Neuronal stem cell (in vitro differentiated cells): Measurements from ENCODE around the gene MAPK1.

Experiments
- DNase-seq: peaks from one replicate; pipeline ENCODE4 v3.0.0-alpha.2; 2013; ENCODE audit warnings: low spot score
- H2AFZ ChIP-seq: one replicate; pipeline ENCODE4 v1.6.1; 2013; ENCODE audit warnings: mild to moderate bottlenecking, low read length, inconsistent platforms
- H2AK5ac ChIP-seq: 2 replicates; pipeline ENCODE4 v1.6.1; 2013; ENCODE audit warnings: low read depth, mild to moderate bottlenecking, inconsistent platforms, low read length, moderate library complexity, mixed read lengths
- H2BK120ac ChIP-seq: 2 replicates; pipeline ENCODE4 v1.6.1; 2013; ENCODE audit warnings: low read depth, mild to moderate bottlenecking, inconsistent platforms, low read length, moderate library complexity, mixed read lengths
- H2BK12ac ChIP-seq: one replicate; pipeline ENCODE4 v1.6.1; 2013; ENCODE audit warnings: low read length, inconsistent platforms
- H2BK15ac ChIP-seq: 2 replicates; pipeline ENCODE4 v1.6.1; 2013; ENCODE audit warnings: mild to moderate bottlenecking, low read length, inconsistent platforms, mixed read lengths
- H2BK5ac ChIP-seq: one replicate; pipeline ENCODE4 v1.6.1; 2013; ENCODE audit warnings: inconsistent platforms, mild to moderate bottlenecking, low read length, moderate library complexity
- H3K14ac ChIP-seq: one replicate; pipeline ENCODE4 v1.6.1; 2013; ENCODE audit warnings: low read length, inconsistent platforms
- H3K18ac ChIP-seq: 2 replicates; pipeline ENCODE4 v1.6.1; 2013; ENCODE audit warnings: low read length, inconsistent platforms
- H3K23ac ChIP-seq: 2 replicates; pipeline ENCODE4 v1.6.1; 2013; ENCODE audit warnings: low read depth, mild to moderate bottlenecking, mixed read lengths, low read length, inconsistent platforms; ENCODE audit not compliant: poor library complexity
- H3K27ac ChIP-seq: replicated peaks from 3 replicates; pipeline ENCODE4 v1.5.1; 2013; ENCODE audit warnings: low read length, inconsistent platforms
- H3K27me3 ChIP-seq, 3 experiments: 2 replicates each; pipeline ENCODE4 v1.6.1; 2013; ENCODE audit warnings: low read length in 3 of 3, mild to moderate bottlenecking in 2 of 3, inconsistent platforms in 1 of 3, low read depth in 1 of 3, mixed read lengths in 1 of 3, moderate library complexity in 1 of 3; ENCODE audit not compliant: control insufficient read depth in 3 of 3, insufficient read depth in 3 of 3
- H3K36me3 ChIP-seq, 2 donors: replicated peaks in 1 of 2; 2 replicates each; pipeline ENCODE4 v1.6.1; 2013; ENCODE audit warnings: low read length in 2 of 2; ENCODE audit not compliant: control insufficient read depth in 2 of 2, insufficient read depth in 2 of 2
- H3K4ac ChIP-seq: 2 replicates; pipeline ENCODE4 v1.6.1; 2013; ENCODE audit warnings: inconsistent platforms, mild to moderate bottlenecking, low read length, moderate library complexity
- H3K4me1 ChIP-seq, 2 donors: 1 replicate in 1 of 2; 2 replicates in 1 of 2; pipeline ENCODE4 v1.6.1; 2013; ENCODE audit warnings: low read length in 2 of 2, low read depth in 1 of 2; ENCODE audit not compliant: control insufficient read depth in 2 of 2, insufficient read depth in 1 of 2
- H3K4me2 ChIP-seq: one replicate; pipeline ENCODE4 v1.6.1; 2013; ENCODE audit warnings: mild to moderate bottlenecking, low read length, inconsistent platforms; ENCODE audit not compliant: insufficient read depth, poor library complexity, severe bottlenecking
- H3K4me3 ChIP-seq, 2 donors: 2 replicates each; pipeline ENCODE4 v1.5.1; 2013; ENCODE audit warnings: low read length in 2 of 2, mild to moderate bottlenecking in 2 of 2, inconsistent platforms in 1 of 2, moderate library complexity in 1 of 2
- H3K79me1 ChIP-seq: one replicate; pipeline ENCODE4 v1.6.1; 2013; ENCODE audit warnings: low read depth, mild to moderate bottlenecking, inconsistent platforms, low read length, moderate library complexity
- H3K9ac ChIP-seq: one replicate; pipeline ENCODE4 v1.6.1; 2013; ENCODE audit warnings: mild to moderate bottlenecking, low read depth, low read length, inconsistent platforms; ENCODE audit not compliant: poor library complexity
- H3K9me3 ChIP-seq, 2 donors: replicated peaks in 1 of 2; 2 replicates each; pipeline versions ENCODE3 to v1.6.1; 2013; ENCODE audit warnings: low read length in 2 of 2, mild to moderate bottlenecking in 2 of 2, inconsistent platforms in 1 of 2, low read depth in 1 of 2, mixed read lengths in 1 of 2, moderate library complexity in 1 of 2; ENCODE audit not compliant: control insufficient read depth in 2 of 2, insufficient read depth in 1 of 2
- H4K8ac ChIP-seq: one replicate; pipeline ENCODE4 v1.6.1; 2013; ENCODE audit warnings: low read depth, mild to moderate bottlenecking, inconsistent platforms, low read length, moderate library complexity
- H4K91ac ChIP-seq: one replicate; pipeline ENCODE4 v1.6.1; 2013; ENCODE audit warnings: low read length, low read depth, mild to moderate bottlenecking, inconsistent platforms; ENCODE audit not compliant: poor library complexity
- WGBS, 2 donors: extraction: QIAGEN DNeasy Blood & Tissue Kit; methylation state at CpG; one replicate each; pipeline ENCODE4 v1.1.7; 2013; ENCODE audit warnings: missing lambda C conversion rate in 2 of 2, mixed read lengths in 1 of 2; ENCODE audit not compliant: insufficient read length in 2 of 2, insufficient replicate concordance in 1 of 2; ENCODE audit errors: extremely low coverage in 2 of 2; 5-methylcytosine and 5-hydroxymethylcytosine counted together

Gene MAPK1

GRCh38 chr22:21739828-21740377 is 127.5 kb downstream of the MAPK1 start:
- no peak overlapping the region for H3K14ac ChIP-seq
- no peak overlapping the region for H2BK12ac ChIP-seq
- H2AFZ ChIP-seq = no peak overlapping the region
- no peak overlapping the region for H3K9ac ChIP-seq
- no peak overlapping the region for H3K4ac ChIP-seq
- no peak overlapping the region for H3K4me2 ChIP-seq
- DNase-seq = no peak
- H3K79me1 ChIP-seq = no peaks in the 10 kb centered on the region
- WGBS, 2 donors = no CpG with 5 or more reads among the region's 5 CpGs
- H2BK5ac ChIP-seq = no peak overlapping the region
- no peak overlapping the region for H3K4me3 ChIP-seq
- H2BK120ac ChIP-seq = no peak overlapping the region
- H2BK15ac ChIP-seq = no peak overlapping the region
- no peaks in the 10 kb centered on the region for H3K36me3 ChIP-seq
- H4K91ac ChIP-seq = no peak overlapping the region
- H3K4me1 ChIP-seq = peaks cover 2 to 4% of the 10 kb centered on the region in 2 donors
- H3K9me3 ChIP-seq = no peaks in the 10 kb centered on the region
- no peak overlapping the region for H3K27ac ChIP-seq
- H4K8ac ChIP-seq = no peak overlapping the region
- H2AK5ac ChIP-seq = no peak overlapping the region
- H3K18ac ChIP-seq = no peak overlapping the region
- H3K23ac ChIP-seq = peak overlapping the region; percentile 29
- peaks cover 0 to 22% (median 6%) of the 10 kb centered on the region in 3 experiments for H3K27me3 ChIP-seq

- H4K8ac ChIP-seq = no peak overlapping the region
- DNase-seq = no peak
- H3K4me1 ChIP-seq = peaks cover 4 to 8% of the 10 kb centered on the region in 2 donors
- H3K18ac ChIP-seq = peak overlapping the region; percentile 2
- H2BK15ac ChIP-seq = no peak overlapping the region
- H2BK5ac ChIP-seq = no peak overlapping the region
- peak overlapping the region; percentile 5 for H3K9ac ChIP-seq
- no peak overlapping the region for H3K4me2 ChIP-seq
- H3K9me3 ChIP-seq = no peaks in the 10 kb centered on the region
- peak overlapping the region; percentile 29 for H3K23ac ChIP-seq
- H4K91ac ChIP-seq = no peak overlapping the region
- no CpG with 5 or more reads among the region's 7 CpGs for WGBS, 2 donors
- H2BK12ac ChIP-seq = no peak overlapping the region
- no peaks in the 10 kb centered on the region for H3K79me1 ChIP-seq
- peaks cover 0 to 2% of the 10 kb centered on the region in 2 donors for H3K36me3 ChIP-seq
- H3K14ac ChIP-seq = no peak overlapping the region
- H3K27ac ChIP-seq = no peak overlapping the region
- peak overlapping the region; percentile 53 for H2AFZ ChIP-seq
- H2AK5ac ChIP-seq = peak overlapping the region; percentile 60
- no peak overlapping the region for H3K4me3 ChIP-seq
- peaks cover 0 to 22% (median 6%) of the 10 kb centered on the region in 3 experiments for H3K27me3 ChIP-seq
- no peak overlapping the region for H2BK120ac ChIP-seq
- no peak overlapping the region for H3K4ac ChIP-seq
These were observed 128.5 kb downstream of the MAPK1 start for GRCh38 chr22:21738966-21739365.

- Histone ChIP-seq H3K36me3 (peaks cover 0 to 8% of the 10 kb centered on the region in 2 donors), H2BK5ac (no peak overlapping the region), H2AK5ac (no peak overlapping the region), H3K9me3 (no peaks in the 10 kb centered on the region), H4K8ac (no peak overlapping the region), H2BK12ac (no peak overlapping the region), H3K27ac (no peak overlapping the region), H3K79me1 (no peaks in the 10 kb centered on the region), H3K4me1 (peaks cover 7 to 8% of the 10 kb centered on the region in 2 donors), H3K9ac (no peak overlapping the region), H3K27me3 (peaks cover 0 to 22% (median 4%) of the 10 kb centered on the region in 3 experiments), H3K23ac (no peak overlapping the region), H2BK15ac (no peak overlapping the region), H2BK120ac (no peak overlapping the region), H3K4ac (no peak overlapping the region), H3K14ac (no peak overlapping the region), H3K18ac (no peak overlapping the region), H4K91ac (no peak overlapping the region), H3K4me2 (no peak overlapping the region), H3K4me3 (no peak overlapping the region), H2AFZ (no peak overlapping the region)
- no peak for DNase-seq
- WGBS, 2 donors = no CpG with 5 or more reads among the region's 8 CpGs
These were observed 129.4 kb downstream of the MAPK1 start for GRCh38 chr22:21738081-21738480.

- Histone ChIP-seq H3K27me3 (peaks cover 0 to 22% (median 4%) of the 10 kb centered on the region in 3 experiments), H2AFZ (no peak overlapping the region), H4K91ac (no peak overlapping the region), H3K79me1 (no peaks in the 10 kb centered on the region), H3K14ac (no peak overlapping the region), H3K27ac (no peak overlapping the region), H3K4ac (no peak overlapping the region), H3K9ac (no peak overlapping the region), H2BK5ac (no peak overlapping the region), H3K36me3 (peaks cover 0 to 11% of the 10 kb centered on the region in 2 donors), H2AK5ac (no peak overlapping the region), H3K23ac (no peak overlapping the region), H3K18ac (no peak overlapping the region), H3K4me1 (peaks cover 7 to 8% of the 10 kb centered on the region in 2 donors), H3K4me2 (no peak overlapping the region), H2BK15ac (no peak overlapping the region), H2BK120ac (no peak overlapping the region), H3K4me3 (no peak overlapping the region), H3K9me3 (no peaks in the 10 kb centered on the region), H2BK12ac (no peak overlapping the region), H4K8ac (no peak overlapping the region)
- DNase-seq = no peak
- WGBS, 2 donors = no CpG with 5 or more reads among the region's 9 CpGs
These were observed 130.5 kb downstream of the MAPK1 start for GRCh38 chr22:21736948-21737347.
